Measurements from ENCODE around the gene CLTA.

The CLTA gene, protein sequence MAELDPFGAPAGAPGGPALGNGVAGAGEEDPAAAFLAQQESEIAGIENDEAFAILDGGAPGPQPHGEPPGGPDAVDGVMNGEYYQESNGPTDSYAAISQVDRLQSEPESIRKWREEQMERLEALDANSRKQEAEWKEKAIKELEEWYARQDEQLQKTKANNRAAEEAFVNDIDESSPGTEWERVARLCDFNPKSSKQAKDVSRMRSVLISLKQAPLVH

DNA sequence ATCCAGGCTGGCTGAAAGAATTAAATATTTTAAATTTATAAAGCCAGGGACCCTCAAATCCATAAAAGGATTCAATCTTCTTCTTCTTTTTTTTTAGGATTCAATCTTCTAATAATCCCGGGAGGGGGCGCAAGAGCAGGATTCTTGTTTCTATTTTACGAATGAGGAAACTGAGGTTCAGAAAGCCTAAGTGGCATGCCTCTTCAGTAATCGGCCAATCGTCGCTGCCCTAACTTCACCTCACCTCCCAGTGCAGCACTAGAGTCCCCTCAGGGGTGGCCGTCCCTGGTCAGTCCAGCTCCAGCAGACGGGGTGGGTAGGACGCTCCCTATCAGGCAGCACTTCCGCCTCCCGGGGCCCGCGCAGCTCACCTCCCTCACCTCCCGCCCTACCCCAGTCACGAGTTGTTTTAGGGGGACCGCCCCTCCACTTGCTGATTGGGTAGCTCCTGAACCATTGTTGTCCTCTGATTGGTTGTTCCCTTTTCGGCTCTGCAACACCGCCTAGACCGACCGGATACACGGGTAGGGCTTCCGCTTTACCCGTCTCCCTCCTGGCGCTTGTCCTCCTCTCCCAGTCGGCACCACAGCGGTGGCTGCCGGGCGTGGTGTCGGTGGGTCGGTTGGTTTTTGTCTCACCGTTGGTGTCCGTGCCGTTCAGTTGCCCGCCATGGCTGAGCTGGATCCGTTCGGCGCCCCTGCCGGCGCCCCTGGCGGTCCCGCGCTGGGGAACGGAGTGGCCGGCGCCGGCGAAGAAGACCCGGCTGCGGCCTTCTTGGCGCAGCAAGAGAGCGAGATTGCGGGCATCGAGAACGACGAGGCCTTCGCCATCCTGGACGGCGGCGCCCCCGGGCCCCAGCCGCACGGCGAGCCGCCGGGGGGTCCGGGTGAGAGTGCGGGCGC is at the start of gene CLTA:
TSS of gene CLTA (plus strand) at position 534 of the 902 bp plus-strand sequence. CDS start at position 670, 136 bp downstream.
- DNase-seq (ENCODE audit: low spot score), result peak; percentile 99

GRCh38 chr9:36141288-36141687 is 49.4 kb upstream of the CLTA start:
- no peak for DNase-seq (ENCODE audit: low spot score)

DNA sequence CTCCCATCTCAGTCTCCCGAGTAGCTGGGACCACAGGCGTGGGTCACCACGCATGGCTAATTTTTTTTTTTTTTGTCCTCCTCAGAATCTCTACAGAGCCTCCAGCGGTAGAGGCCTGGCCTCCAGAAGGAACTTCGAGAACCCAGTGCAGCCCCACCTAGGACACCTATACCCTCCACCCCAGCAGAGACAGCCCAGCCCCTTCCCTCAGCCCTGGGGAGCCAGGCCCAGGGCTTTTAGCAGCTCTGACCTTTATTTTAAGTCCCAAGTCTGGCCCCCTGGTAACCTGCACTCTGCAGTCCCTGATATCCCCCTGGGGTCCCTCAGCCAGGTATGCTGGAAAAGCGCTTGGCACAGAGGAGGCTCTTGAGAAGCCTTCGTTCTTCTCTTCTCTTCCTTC is 49.0 kb upstream of the CLTA start:
- DNase-seq (ENCODE audit: low spot score), result no peak

- DNase-seq (ENCODE audit: low spot score), result no peak
Measured at GRCh38 chr9:36142510-36143244, 48.0 kb upstream of the CLTA start.

DNA sequence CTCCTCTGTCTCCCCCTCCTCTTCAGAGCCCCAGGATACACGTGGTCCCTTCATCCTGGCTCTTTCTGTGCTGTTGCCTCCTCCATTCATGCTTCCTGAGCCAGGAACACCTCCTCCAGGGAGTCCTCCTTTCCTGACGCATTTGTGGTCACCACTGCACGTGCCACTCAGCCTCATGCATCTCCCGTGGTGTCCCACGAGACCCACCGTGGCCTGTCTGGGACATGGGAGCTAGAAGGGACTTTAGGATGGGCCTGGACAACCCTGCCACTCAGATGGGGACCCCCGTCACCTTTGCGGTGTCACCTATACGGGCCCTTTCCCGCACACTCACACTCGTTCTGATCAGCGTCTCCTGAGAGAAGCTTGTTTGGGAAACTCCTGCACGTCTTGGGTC is 47.5 kb upstream of the CLTA start:
- DNase-seq (ENCODE audit: low spot score), result no peak

GRCh38 chr9:36144309-36145232 is 46.1 kb upstream of the CLTA start:
- DNase-seq (ENCODE audit: low spot score), result no peak

- DNase-seq (ENCODE audit: low spot score), result no peak
Measured at GRCh38 chr9:36145970-36146369, 44.8 kb upstream of the CLTA start.

- DNase-seq (ENCODE audit: low spot score), result no peak
Measured at GRCh38 chr9:36146651-36147050, 44.1 kb upstream of the CLTA start.

DNA sequence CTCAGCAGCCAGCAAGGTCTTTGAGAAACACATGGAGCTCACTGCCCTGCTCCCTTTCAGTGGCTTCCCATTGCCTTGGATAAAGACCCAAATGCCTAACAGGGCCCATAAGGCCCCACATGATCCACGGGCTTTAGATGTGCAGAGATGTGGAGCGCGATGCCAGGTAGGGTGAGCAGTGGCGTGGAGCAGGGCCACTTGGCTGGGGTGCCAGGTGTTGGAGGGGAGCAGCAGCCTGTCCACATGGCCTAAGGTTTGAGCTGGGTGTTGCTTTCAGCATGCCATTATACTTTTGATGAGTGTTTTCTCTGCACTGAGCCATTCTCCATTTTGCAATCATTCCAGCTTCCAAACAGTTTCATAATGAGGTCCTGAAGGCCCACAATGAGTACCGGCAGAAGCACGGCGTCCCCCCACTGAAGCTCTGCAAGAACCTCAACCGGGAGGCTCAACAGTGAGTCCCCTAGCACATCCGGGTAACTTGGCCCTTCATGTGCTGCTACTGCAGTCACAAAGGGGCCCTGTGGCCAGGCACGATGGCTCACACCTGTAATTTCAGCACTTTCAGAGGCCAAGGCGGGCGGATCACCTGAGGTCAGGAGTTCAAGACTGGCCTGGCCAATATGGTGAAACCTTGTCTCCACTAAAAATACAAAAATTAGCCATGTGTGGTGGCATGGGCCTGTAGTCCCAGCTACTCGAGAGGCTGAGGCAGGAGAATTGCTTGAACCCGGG is 43.1 kb upstream of the CLTA start:
- DNase-seq (ENCODE audit: low spot score), result no peak

DNA sequence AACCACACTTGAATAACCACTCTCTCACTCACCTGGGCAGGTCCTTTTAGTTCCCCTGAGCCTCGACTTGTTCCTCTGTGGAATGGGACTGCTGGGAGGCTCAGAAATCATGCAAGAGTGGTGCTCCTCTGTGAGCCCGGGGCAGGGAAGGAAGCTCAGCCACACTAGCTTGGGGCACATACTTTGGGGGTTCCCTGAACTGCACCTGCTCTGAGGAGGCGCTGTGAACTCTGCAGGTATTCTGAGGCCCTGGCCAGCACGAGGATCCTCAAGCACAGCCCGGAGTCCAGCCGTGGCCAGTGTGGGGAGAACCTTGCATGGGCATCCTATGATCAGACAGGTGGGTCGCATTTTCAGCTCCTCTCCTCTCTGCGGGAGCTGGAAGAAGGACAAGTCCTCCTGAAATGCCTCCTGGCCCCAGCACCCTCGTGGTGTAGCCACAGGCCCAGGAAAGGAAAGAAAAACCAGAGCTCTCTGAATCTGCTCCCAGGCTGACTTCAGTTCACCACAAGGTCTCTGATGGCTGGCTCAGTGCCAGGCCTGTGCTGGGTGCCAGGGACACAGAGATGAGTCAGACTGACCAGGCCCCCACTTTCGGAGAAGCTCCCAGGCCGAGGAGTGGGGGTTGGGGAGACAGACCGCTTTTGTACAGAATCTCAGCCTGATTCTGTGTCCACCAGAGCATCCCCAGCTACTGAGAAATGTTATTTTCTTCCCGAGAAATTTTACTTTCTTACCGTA is 42.2 kb upstream of the CLTA start:
- peak; percentile 87 for DNase-seq (ENCODE audit: low spot score)

GRCh38 chr9:36149197-36149596 is 41.5 kb upstream of the CLTA start:
- no peak for DNase-seq (ENCODE audit: low spot score)

- DNase-seq (ENCODE audit: low spot score), result no peak
Measured at GRCh38 chr9:36150574-36151315, 40.0 kb upstream of the CLTA start.

DNA sequence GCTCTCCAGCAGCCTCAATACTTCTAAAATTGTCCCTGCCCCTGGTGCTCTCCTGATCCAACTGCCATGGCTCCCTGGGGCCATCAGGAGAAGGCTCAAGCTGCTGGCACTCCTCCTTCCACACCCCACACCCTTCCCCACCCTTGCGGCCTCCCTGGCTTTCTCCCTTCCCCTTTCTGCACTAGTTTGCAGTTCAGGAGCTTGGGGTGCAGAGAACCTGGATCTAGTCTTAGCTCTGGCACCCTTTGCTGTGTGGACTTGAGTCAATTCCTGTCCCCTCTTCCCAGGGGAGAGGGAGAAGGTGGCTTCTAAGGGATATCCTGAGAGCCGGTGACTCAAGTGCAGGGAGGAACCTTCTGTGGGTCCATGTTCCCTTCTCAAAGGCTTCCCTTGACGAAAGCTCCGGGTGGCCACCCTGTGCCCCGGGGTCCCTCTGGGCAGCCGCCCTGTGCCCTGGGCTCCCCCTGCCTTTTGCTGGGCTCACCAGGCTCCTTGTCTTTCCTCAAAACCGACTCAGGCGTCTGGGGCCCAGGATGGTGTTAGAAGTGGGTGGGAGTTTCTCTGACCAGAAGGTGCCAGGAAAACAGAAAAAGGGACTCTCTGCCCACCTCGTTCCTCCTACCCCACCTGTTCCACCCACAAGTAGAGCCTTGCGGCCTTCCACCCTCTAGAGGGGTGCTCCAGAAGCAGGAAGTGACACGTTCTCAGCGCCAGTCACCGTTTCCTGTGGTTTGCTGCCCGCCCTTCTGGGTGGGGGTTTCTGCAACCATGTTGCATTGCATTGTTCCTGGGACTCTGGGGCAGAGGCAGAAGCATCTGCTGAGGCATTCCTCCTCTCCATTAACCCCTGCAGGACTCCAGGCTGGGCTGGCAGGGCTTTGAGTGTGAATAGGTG is 39.2 kb upstream of the CLTA start:
- DNase-seq (ENCODE audit: low spot score), result no peak

DNA sequence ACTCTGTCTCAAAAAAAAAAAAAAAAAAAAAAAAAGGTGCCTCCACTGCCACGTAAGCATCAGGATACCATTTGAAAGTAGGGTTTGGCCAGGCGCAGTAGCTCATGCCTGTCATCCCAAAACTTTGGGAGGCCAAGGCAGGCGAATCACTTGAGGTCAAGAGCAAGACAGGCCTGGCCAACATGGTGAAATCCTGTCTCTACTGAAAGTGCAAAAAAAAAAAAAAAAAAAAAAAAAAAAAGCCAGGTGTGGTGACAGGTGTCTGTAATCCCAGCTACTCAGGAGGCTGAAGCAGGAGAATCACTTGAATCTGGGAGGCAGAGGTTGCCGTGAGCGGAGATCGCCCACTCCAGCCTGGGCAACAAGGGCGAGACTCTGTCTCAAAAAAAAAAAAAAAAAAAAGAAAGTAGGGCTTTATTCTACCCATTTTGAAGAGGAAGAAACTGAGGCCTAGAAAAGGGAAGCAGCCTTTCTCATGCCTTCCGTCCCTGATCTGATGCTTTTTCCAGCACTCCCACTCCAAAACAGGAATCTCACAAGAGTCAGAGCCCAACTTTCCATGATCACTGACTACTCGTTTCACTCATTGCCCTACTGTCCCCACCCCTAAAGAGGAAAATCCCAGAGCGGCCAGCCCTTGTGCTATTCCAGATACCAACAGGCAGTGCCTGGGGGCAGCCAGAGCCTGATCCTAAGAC is 37.8 kb upstream of the CLTA start:
- DNase-seq (ENCODE audit: low spot score), result no peak

DNA sequence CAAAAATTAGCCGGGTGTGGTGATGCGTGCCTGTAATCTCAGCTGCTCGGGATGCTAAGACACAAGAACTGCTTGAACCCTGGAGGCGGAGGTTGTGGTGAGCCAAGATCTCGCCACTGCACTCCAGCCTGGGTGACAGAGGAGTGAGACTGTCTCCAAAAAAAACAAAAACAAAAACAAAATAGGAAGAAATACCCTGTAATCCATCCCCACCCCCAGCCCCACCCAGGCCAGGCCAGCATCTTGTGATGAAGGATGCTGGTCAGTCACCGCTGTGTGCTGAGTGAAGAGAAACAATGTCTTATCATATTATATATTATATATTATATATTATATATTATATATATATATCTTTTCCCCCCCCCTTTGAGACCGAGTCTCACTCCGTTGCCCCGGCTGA is 37.0 kb upstream of the CLTA start:
- DNase-seq (ENCODE audit: low spot score), result no peak

GRCh38 chr9:36154331-36154952 is 36.3 kb upstream of the CLTA start:
- no peak for DNase-seq (ENCODE audit: low spot score)

- DNase-seq (ENCODE audit: low spot score), result no peak
Measured at GRCh38 chr9:36156116-36156515, 34.6 kb upstream of the CLTA start.
